Measurements from ENCODE around the gene PSMB7.

PSMB7 gene

GRCh38 chr9:124428751-124429529, 13.7 kb upstream of the PSMB7 start:
- TF ChIP-seq CTCF (IDR thresholded peaks at IDR 0.05), result no peak

- no peak for TF ChIP-seq CTCF (IDR thresholded peaks at IDR 0.05)
Observed at GRCh38 chr9:124427281-124427680, 12.0 kb upstream of the PSMB7 start.

- TF ChIP-seq CTCF (IDR thresholded peaks at IDR 0.05), result no peak
Observed at GRCh38 chr9:124426361-124426760, 11.1 kb upstream of the PSMB7 start.

DNA sequence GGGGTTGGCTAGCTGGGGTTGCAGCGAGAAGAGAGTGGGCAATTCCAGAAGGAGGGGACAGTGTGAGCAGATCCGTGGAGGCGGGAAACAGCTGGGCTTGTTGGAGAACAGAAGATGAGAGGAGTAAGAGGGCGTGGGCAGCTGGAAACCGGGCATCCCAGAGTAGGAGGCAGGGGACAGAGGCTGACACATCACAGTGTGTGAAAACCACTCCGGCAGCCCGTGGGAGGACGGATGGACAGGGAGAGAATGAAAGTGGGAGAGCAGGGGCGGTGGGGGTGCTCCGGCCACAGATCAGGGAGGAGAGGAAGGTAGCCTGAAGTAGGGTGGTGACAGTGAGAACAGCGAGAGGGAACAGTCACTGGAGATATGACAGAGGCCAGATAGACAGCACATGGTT, 8.3 kb upstream of the PSMB7 start:
- TF ChIP-seq CTCF (IDR thresholded peaks at IDR 0.05), result no peak

DNA sequence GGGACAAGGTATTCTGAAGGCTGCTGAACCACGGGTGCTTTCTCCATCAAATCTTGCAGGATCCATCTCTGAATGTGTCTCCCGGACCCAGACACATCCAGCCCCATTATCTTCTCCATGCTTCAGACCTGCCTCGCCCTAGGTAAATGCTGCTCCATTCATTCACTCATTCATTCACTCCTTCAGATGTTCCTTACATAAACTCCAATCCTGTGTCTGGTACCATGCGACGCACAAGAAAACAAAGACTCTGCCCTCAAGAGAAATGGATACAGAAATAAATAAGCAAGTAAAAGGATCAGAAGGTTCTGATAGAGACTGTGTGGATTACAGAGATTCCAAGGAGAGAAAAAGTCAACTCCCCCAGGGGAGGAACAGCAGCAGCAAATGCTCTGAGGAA, 7.9 kb upstream of the PSMB7 start:
- TF ChIP-seq CTCF (IDR thresholded peaks at IDR 0.05), result no peak

GRCh38 chr9:124420991-124421543, 5.8 kb upstream of the PSMB7 start:
- TF ChIP-seq CTCF (IDR thresholded peaks at IDR 0.05), result no peak

- TF ChIP-seq CTCF (IDR thresholded peaks at IDR 0.05), result peak; percentile 46
Observed at GRCh38 chr9:124419832-124420489, 4.7 kb upstream of the PSMB7 start.

Measured in LNCAP (cell line).